H9 (cell line): ENCODE measurements around the gene SLIT1. TPM values are rescaled to one million over a fixed set of nuclear protein-coding genes. Genes with fewer than 3 reads are reported as not detected.

Source experiments
- DNase-seq: peaks from one replicate; pipeline ENCODE4 v3.0.0-alpha.2; 2017
- H2AFZ ChIP-seq: one replicate; pipeline ENCODE4 v1.6.1; 2013; ENCODE audit warnings: mild to moderate bottlenecking, low read length, control low read depth, moderate library complexity
- H2AK5ac ChIP-seq: 2 replicates; pipeline ENCODE4 v1.6.1; 2013; ENCODE audit warnings: low read length, control low read depth, mixed read lengths; ENCODE audit not compliant: insufficient read length
- H2BK120ac ChIP-seq: one replicate; pipeline ENCODE4 v1.6.1; 2013; ENCODE audit warnings: low read depth, mild to moderate bottlenecking, low read length, control low read depth, inconsistent platforms; ENCODE audit not compliant: poor library complexity, severe bottlenecking
- H2BK12ac ChIP-seq: 2 replicates; pipeline ENCODE4 v1.6.1; 2013; ENCODE audit warnings: low read length, control low read depth, mixed read lengths, low read depth; ENCODE audit not compliant: insufficient read length
- H2BK15ac ChIP-seq: 2 replicates; pipeline ENCODE4 v1.6.1; 2013; ENCODE audit warnings: low read depth, low read length, control low read depth
- H2BK20ac ChIP-seq: one replicate; pipeline ENCODE4 v1.6.1; 2013; ENCODE audit warnings: low read depth, mild to moderate bottlenecking, low read length, control low read depth, inconsistent platforms; ENCODE audit not compliant: poor library complexity, severe bottlenecking
- H2BK5ac ChIP-seq: 2 replicates; pipeline ENCODE4 v1.6.1; 2013; ENCODE audit warnings: low read length, control low read depth, mixed read lengths; ENCODE audit not compliant: insufficient read length
- H3K14ac ChIP-seq: 2 replicates; pipeline ENCODE4 v1.6.1; 2013; ENCODE audit warnings: low read length, control low read depth; ENCODE audit not compliant: insufficient read depth
- H3K18ac ChIP-seq: 2 replicates; pipeline ENCODE4 v1.6.1; 2013; ENCODE audit warnings: low read depth, mild to moderate bottlenecking, mixed read lengths, low read length, control low read depth; ENCODE audit not compliant: insufficient read length
- H3K23ac ChIP-seq: 2 replicates; pipeline ENCODE4 v1.6.1; 2013; ENCODE audit warnings: low read length, control low read depth, mixed read lengths, low read depth; ENCODE audit not compliant: insufficient read length
- H3K23me2 ChIP-seq: 2 replicates; pipeline ENCODE4 v1.6.1; 2013; ENCODE audit warnings: low read depth, mild to moderate bottlenecking, mixed read lengths, low read length, control low read depth; ENCODE audit not compliant: insufficient read length, poor library complexity, severe bottlenecking
- H3K27ac ChIP-seq: 2 replicates; pipeline ENCODE4 v1.5.1; 2013; ENCODE audit warnings: low read length, control low read depth, mixed read lengths, low read depth; ENCODE audit not compliant: insufficient read length
- H3K27me3 ChIP-seq: 2 replicates; pipeline ENCODE4 v1.6.1; 2013; ENCODE audit warnings: low read length, control low read depth, inconsistent platforms; ENCODE audit not compliant: insufficient read depth
- H3K4ac ChIP-seq: 2 replicates; pipeline ENCODE4 v1.6.1; 2013; ENCODE audit warnings: low read depth, mild to moderate bottlenecking, control low read depth, inconsistent platforms, low read length, moderate library complexity
- H3K4me1 ChIP-seq: 2 replicates; pipeline ENCODE4 v1.6.1; 2013; ENCODE audit warnings: low read length, control low read depth, inconsistent platforms; ENCODE audit not compliant: insufficient read depth
- H3K4me2 ChIP-seq: 2 replicates; pipeline ENCODE4 v1.6.1; 2013; ENCODE audit warnings: low read length, control low read depth, mixed read lengths; ENCODE audit not compliant: insufficient read length, insufficient read depth
- H3K56ac ChIP-seq: 2 replicates; pipeline ENCODE4 v1.6.1; 2013; ENCODE audit warnings: low read depth, mild to moderate bottlenecking, mixed read lengths, low read length, control low read depth; ENCODE audit not compliant: insufficient read length
- H3K79me1 ChIP-seq: 2 replicates; pipeline ENCODE4 v1.6.1; 2013; ENCODE audit warnings: low read depth, mild to moderate bottlenecking, moderate library complexity, low read length, control low read depth, inconsistent platforms; ENCODE audit not compliant: insufficient read depth, poor library complexity, severe bottlenecking
- H3K79me2 ChIP-seq: 2 replicates; pipeline ENCODE4 v1.6.1; 2013; ENCODE audit warnings: low read length, control low read depth, inconsistent platforms; ENCODE audit not compliant: insufficient read depth
- H3K9ac ChIP-seq: 2 replicates; pipeline ENCODE4 v1.6.1; 2013; ENCODE audit warnings: low read length, control low read depth, mixed read lengths; ENCODE audit not compliant: insufficient read length; ENCODE audit errors: extremely low read depth
- H3K9me3 ChIP-seq: one replicate; pipeline ENCODE4 v1.6.1; 2013; ENCODE audit warnings: low read depth, low read length, inconsistent platforms; ENCODE audit not compliant: control insufficient read depth
- H3T11ph ChIP-seq: one replicate; pipeline ENCODE4 v1.6.1; 2013; ENCODE audit warnings: mild to moderate bottlenecking, low read length, control low read depth, inconsistent platforms
- H4K20me1 ChIP-seq: one replicate; pipeline ENCODE4 v1.6.1; 2013; ENCODE audit not compliant: control insufficient read depth, insufficient read length, insufficient read depth
- H4K5ac ChIP-seq: 2 replicates; pipeline ENCODE4 v1.6.1; 2013; ENCODE audit warnings: low read depth, mild to moderate bottlenecking, mixed read lengths, low read length, control low read depth; ENCODE audit not compliant: insufficient read length
- H4K8ac ChIP-seq: replicated peaks from 2 replicates; pipeline ENCODE4 v1.6.1; 2013; ENCODE audit warnings: low read length, control low read depth, mixed read lengths, low read depth; ENCODE audit not compliant: insufficient read length
- H4K91ac ChIP-seq: 2 replicates; pipeline ENCODE4 v1.6.1; 2013; ENCODE audit warnings: low read depth, mild to moderate bottlenecking, moderate library complexity, mixed read lengths, low read length, control low read depth; ENCODE audit not compliant: insufficient read length
- H3K27ac Mint-ChIP-seq, 3 experiments: 2 replicates in 2 of 3; 3 replicates in 1 of 3; pipeline ENCODE4 v1.8.0; 2020 to 2021; ENCODE audit warnings: mixed read lengths in 3 of 3, mild to moderate bottlenecking in 1 of 3, moderate library complexity in 1 of 3
- H3K27me3 Mint-ChIP-seq: 2 replicates; pipeline ENCODE4 v1.8.0; 2021; ENCODE audit warnings: low read depth, mild to moderate bottlenecking, moderate library complexity, mixed read lengths
- H3K36me3 Mint-ChIP-seq, 3 experiments: 2 replicates in 2 of 3; 3 replicates in 1 of 3; pipeline ENCODE4 v1.8.0; 2020 to 2021; ENCODE audit warnings: low read depth in 3 of 3, mixed read lengths in 3 of 3; ENCODE audit not compliant: insufficient read depth in 1 of 3
- H3K4me1 Mint-ChIP-seq, 2 experiments: 2 replicates each; pipeline ENCODE4 v1.8.0; 2020; ENCODE audit warnings: mixed read lengths in 2 of 2
- H3K4me3 Mint-ChIP-seq, 2 experiments: 2 replicates in 1 of 2; 3 replicates in 1 of 2; pipeline ENCODE4 v1.8.0; 2020 to 2021; ENCODE audit warnings: mild to moderate bottlenecking in 2 of 2, mixed read lengths in 2 of 2, moderate library complexity in 1 of 2
- H3K9me3 Mint-ChIP-seq, 2 experiments: 2 replicates in 1 of 2; 3 replicates in 1 of 2; pipeline ENCODE4 v1.8.0; 2020; ENCODE audit warnings: mild to moderate bottlenecking in 2 of 2, mixed read lengths in 2 of 2, moderate library complexity in 1 of 2
- CTCF ChIP-seq: fragments of 200-600 bp; sonication (generic); conservative IDR thresholded peaks from 3 replicates; pipeline ENCODE4 v1.8.0; 2021; ENCODE audit warnings: antibody characterized with exemption, mild to moderate bottlenecking
- WGBS: extraction: QIAGEN DNeasy Blood & Tissue Kit; methylation state at CpG from one replicate; pipeline ENCODE4 v1.1.7; 2013; ENCODE audit warnings: missing lambda C conversion rate, low lambda C conversion rate, mixed read lengths; ENCODE audit not compliant: insufficient read length; ENCODE audit errors: extremely low coverage; 5-methylcytosine and 5-hydroxymethylcytosine counted together
- total RNA-seq: library from RNA; stranded (reverse); gene quantifications from 2 replicates; pipeline ENCODE4 v1.2.1, GENCODE V29; 2021

SLIT1 gene
- total RNA-seq, 1 experiment from 2014 or later, result 0.57 TPM

DNA sequence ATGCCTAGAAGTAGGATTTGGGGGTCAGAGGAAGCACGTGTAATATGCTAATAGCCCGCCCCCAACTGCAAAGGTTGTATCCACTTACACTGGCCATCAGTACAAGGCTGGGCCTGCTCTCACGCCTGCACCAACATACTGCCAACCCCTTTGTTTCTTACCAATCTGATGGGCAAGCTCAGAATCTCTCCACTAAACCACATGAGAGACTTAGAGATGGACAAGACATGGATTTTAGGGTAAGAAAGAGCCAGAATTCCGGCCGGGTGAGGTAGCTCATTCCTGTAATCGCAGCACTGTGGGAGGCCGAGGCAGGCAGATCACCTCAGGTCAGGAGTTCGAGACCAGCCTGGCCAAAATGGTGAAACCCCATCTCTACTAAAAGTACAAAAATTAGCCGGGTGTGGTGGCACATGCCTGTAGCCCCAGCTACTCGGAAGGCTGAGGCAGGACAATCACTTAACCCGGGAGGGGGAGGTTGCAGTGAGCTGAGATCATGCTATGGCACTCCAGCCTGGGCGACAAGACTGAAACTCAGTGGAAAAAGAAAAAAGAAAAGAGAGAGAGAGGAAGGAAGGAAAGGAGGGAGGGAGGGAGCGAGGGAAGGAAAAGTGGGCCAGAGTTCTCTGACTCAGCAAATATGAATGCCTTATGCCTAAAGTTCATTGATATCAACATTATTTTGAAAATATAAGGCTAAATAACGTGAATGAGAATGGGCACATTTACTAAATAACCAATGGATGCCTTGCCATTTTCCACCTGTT, 162.2 kb downstream of the SLIT1 start:
- no peaks in the 10 kb centered on the region for H3K27me3 ChIP-seq
- no peak overlapping the region for H2BK15ac ChIP-seq
- H3K4ac ChIP-seq, result no peak overlapping the region
- no peak overlapping the region for H2BK12ac ChIP-seq
- no peaks in the 10 kb centered on the region for H3K4me1 ChIP-seq
- no peak overlapping the region for H3K9ac ChIP-seq
- no peak for DNase-seq
- H4K5ac ChIP-seq, result no peak overlapping the region
- no peak for TF ChIP-seq CTCF
- H3K9me3 ChIP-seq, result no peaks in the 10 kb centered on the region
- no peak overlapping the region for H3K56ac ChIP-seq
- no peak overlapping the region for H2AFZ ChIP-seq
- no peaks in the 10 kb centered on the region for H4K20me1 ChIP-seq
- H3K23me2 ChIP-seq, result no peaks in the 10 kb centered on the region
- no peak overlapping the region for H3K27ac ChIP-seq
- H3K36me3 Mint-ChIP-seq, result no peaks in the 10 kb centered on the region
- no peaks in the 10 kb centered on the region for H3K79me1 ChIP-seq
- no peaks in the 10 kb centered on the region for H3K79me2 ChIP-seq
- no peak overlapping the region for H2BK120ac ChIP-seq
- no peak overlapping the region for H4K8ac ChIP-seq
- H4K91ac ChIP-seq, result no peak overlapping the region
- no peak overlapping the region for H3K4me3 Mint-ChIP-seq
- H3K27ac Mint-ChIP-seq, result peak overlapping the region in 1 of 3 experiments; percentile 71; a peak in 1 of 7 replicates
- no peaks in the 10 kb centered on the region for H3K9me3 Mint-ChIP-seq
- H3K4me1 Mint-ChIP-seq, result peaks cover 10 to 26% of the 10 kb centered on the region in 2 experiments
- H3K27me3 Mint-ChIP-seq, result peaks cover 6% of the 10 kb centered on the region; the same call in 1 of the 2 replicates
- no peak overlapping the region for H3T11ph ChIP-seq
- no peak overlapping the region for H2BK20ac ChIP-seq
- no peak overlapping the region for H3K18ac ChIP-seq
- no CpG with 5 or more reads among the region's 14 CpGs for WGBS
- H2BK5ac ChIP-seq, result no peak overlapping the region
- no peak overlapping the region for H2AK5ac ChIP-seq
- no peak overlapping the region for H3K4me2 ChIP-seq
- H3K23ac ChIP-seq, result no peak overlapping the region
- no peak overlapping the region for H3K14ac ChIP-seq
